GM23248 (cell line): ENCODE results near the gene TMEM181. TPM values are rescaled to one million over a fixed set of nuclear protein-coding genes. Genes with fewer than 3 reads are reported as not detected.

Source experiments
- DNase-seq: peaks from one replicate; pipeline ENCODE4 v3.0.0-alpha.2; 2015
- H2AFZ ChIP-seq: fragments of 200-600 bp; sonication (generic); 2 replicates; pipeline ENCODE4 v1.6.1; 2016; ENCODE audit warnings: antibody characterized with exemption
- H3F3A ChIP-seq: fragments of 200-600 bp; sonication (generic); 2 replicates; pipeline ENCODE4 v1.6.1; 2016; ENCODE audit warnings: mild to moderate bottlenecking, antibody characterized with exemption, mixed run types; ENCODE audit not compliant: insufficient read depth
- H3K27ac ChIP-seq: fragments of 200-600 bp; sonication (generic); 2 replicates; pipeline ENCODE4 v1.5.1; 2016; ENCODE audit warnings: mild to moderate bottlenecking
- H3K27me3 ChIP-seq: fragments of 200-600 bp; sonication (generic); replicated peaks from 2 replicates; pipeline ENCODE4 v1.6.1; 2016; ENCODE audit warnings: mild to moderate bottlenecking; ENCODE audit not compliant: insufficient read depth
- H3K36me3 ChIP-seq: fragments of 200-600 bp; sonication (generic); 2 replicates; pipeline ENCODE4 v1.6.1; 2016; ENCODE audit warnings: low read depth, mild to moderate bottlenecking
- H3K4me1 ChIP-seq: fragments of 200-600 bp; sonication (generic); 2 replicates; pipeline ENCODE4 v1.6.1; 2016; ENCODE audit warnings: mild to moderate bottlenecking; ENCODE audit not compliant: insufficient read depth
- H3K4me2 ChIP-seq: fragments of 200-600 bp; sonication (generic); one replicate; pipeline ENCODE4 v1.6.1; 2016; ENCODE audit warnings: mild to moderate bottlenecking; ENCODE audit not compliant: unreplicated experiment
- H3K4me3 ChIP-seq: fragments of 200-600 bp; sonication (generic); 2 replicates; pipeline ENCODE4 v1.5.1; 2016; ENCODE audit warnings: mild to moderate bottlenecking
- H3K79me2 ChIP-seq: fragments of 200-600 bp; sonication (generic); 2 replicates; pipeline ENCODE4 v1.6.1; 2016; ENCODE audit warnings: mild to moderate bottlenecking; ENCODE audit not compliant: insufficient read depth
- H3K9ac ChIP-seq: fragments of 200-600 bp; sonication (generic); 2 replicates; pipeline ENCODE4 v1.6.1; 2016; ENCODE audit warnings: mild to moderate bottlenecking
- H3K9me2 ChIP-seq: fragments of 200-600 bp; sonication (generic); 2 replicates; pipeline ENCODE4 v1.6.1; 2016; ENCODE audit warnings: mixed run types, mild to moderate bottlenecking, moderate library complexity; ENCODE audit not compliant: insufficient read depth
- H3K9me3 ChIP-seq: fragments of 200-600 bp; sonication (generic); one replicate; pipeline ENCODE4 v1.6.1; 2017; ENCODE audit warnings: low read depth
- H4K20me1 ChIP-seq: fragments of 200-600 bp; sonication (generic); 2 replicates; pipeline ENCODE4 v1.6.0; 2016; ENCODE audit not compliant: insufficient read depth
- EZH2 ChIP-seq: fragments of 200-600 bp; sonication (generic); IDR thresholded peaks from 2 replicates; pipeline ENCODE4 v1.6.1; 2018; ENCODE audit warnings: antibody characterized with exemption, mild to moderate bottlenecking; ENCODE audit not compliant: insufficient read depth, poor library complexity, severe bottlenecking
- EZH2phosphoT487 ChIP-seq: fragments of 200-600 bp; sonication (generic); IDR thresholded peaks from 2 replicates; pipeline ENCODE4 v1.6.1; 2018; ENCODE audit warnings: antibody characterized with exemption, moderate library complexity, mild to moderate bottlenecking, low read depth; ENCODE audit not compliant: insufficient read depth
- WGBS, 2 experiments: methylation state at CpG; one replicate each; pipeline ENCODE4 v1.1.6; 2015 to 2017; ENCODE audit warnings: low lambda C conversion rate in 2 of 2, low coverage in 1 of 2; ENCODE audit errors: missing lambda C conversion rate in 2 of 2; 5-methylcytosine and 5-hydroxymethylcytosine counted together
- in situ Hi-C: fragments of 300-500 bp; cut with MboI; formaldehyde crosslinking; loops from 2 replicates; pipeline ENCODE4 v1.15.0; 2020
- polyA plus RNA-seq: library from polyadenylated mRNA; unstranded; fragments of >200 nt; fragmentation: Nextera tagmentation; extraction: Ambion mirVana; gene quantifications from 2 replicates; pipeline ENCODE4 v1.2.1, GENCODE V29; 2016
- total RNA-seq: library from RNA; depleted of rRNA; stranded (reverse); fragments of >200 nt; shearing (Covaris generic); gene quantifications from 2 replicates; pipeline ENCODE4 v1.2.3, GENCODE V29; 2014

The TMEM181 gene
- total and polyA plus RNA-seq, 2 experiments from 2014 or later = 30.7 to 52.6 TPM

DNA sequence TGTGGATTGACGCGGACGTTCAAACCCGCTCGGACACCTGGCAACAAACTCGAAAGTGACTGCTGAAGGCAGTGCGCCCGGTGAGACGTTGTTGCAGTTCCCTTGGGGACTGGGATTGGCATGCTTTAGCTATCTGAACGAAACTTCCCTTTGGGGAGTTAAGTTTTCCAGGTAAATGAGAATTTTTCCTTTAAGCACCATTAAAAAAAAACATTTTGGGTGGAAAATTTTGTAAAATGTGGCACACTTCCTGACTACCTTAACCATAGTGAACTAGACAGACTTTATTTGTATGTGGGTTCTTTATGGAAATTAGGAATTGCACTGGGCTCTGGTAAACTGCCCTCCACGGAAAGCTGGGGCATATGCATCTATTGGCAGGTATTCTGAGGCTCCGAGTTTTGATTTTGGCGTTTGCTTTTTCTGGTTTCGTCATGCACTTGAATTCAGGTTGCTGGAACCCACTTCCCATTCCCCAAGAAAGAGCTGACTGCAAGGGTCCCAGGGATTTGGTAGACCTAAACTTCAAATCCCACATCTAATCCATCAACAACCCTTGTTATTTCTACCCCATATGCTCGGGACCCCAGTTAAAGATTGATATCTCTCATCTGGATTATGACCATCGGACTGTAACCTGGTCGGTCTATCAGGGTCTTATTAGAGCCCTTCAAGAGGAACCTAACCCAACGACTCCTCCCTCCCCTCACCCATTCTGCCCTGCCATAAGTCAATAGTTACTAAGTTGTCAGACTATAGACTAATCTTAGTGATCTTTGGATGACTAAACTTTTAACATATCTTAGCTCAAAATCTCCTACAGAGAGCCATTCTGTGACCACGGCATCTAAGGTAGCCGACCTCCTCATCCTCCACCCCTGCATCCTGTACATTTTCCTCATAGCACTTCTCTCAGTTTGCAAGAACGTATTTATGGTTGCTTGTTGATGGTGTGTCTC lies 85.5 kb downstream of the TMEM181 start:
- Histone ChIP-seq H3F3A (peaks cover 49% of the 10 kb centered on the region), H3K27me3 (no peaks in the 10 kb centered on the region), H3K27ac (peak overlapping the region; percentile 95), H3K4me1 (peaks cover 52% of the 10 kb centered on the region), H3K79me2 (peaks cover 38% of the 10 kb centered on the region), H3K36me3 (peaks cover 4% of the 10 kb centered on the region; the same call in 1 of the 2 replicates), H3K4me3 (peak overlapping the region; percentile 84), H4K20me1 (peaks cover 4% of the 10 kb centered on the region; the same call in 1 of the 2 replicates), H3K9me3 (no peaks in the 10 kb centered on the region), H3K9me2 (no peaks in the 10 kb centered on the region), H3K4me2 (peak overlapping the region; percentile 93), H2AFZ (peak overlapping the region; percentile 71), H3K9ac (peak overlapping the region; percentile 99)
- in situ Hi-C loops = no loop called here
- DNase-seq = no peak
- 26 to 27% methylated on average over 21 of the region's 21 CpGs for WGBS, 2 experiments
- TF ChIP-seq EZH2phosphoT487 (no peak), EZH2 (no peak)

DNA sequence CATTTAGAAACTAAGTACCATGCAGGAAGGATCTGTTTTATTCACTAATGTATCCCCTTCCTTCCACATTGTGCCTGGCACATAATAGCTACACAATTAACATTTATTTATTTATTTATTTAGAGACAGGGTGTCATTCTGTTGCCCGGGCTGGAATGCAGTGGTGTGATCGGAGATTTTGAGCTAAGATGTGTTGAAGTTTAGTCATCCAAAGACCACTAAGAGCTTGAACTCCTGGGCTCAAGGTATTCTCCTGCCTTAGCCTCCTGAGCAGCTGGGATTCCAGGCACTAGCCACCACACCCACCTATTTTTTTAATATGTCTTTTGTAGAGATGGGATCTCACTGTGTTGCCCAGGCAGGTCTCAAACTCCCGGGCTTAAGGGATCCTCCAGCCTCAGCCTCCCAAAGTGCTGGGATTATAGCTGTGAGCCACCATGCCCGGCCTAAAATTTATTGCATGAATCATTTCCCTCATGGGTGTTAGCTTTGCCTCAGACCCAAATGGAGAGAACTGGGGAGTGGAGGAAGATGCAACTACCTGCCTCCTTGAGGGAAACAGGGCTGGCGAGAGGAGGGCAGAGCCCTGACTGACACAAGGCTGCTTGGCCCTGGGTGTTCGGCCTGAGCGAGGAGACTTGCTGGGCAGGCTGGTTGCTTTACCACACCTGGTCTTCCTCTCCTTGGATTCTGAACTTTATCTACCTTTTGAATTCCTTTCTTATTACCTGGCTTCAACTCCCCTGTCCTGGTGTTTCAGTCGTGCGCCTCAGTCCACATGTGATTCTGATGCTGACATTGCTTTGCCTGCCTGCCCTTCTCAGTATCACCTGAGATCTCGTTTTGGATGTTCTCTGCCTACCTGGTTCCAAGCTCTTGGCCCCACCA lies 86.4 kb downstream of the TMEM181 start:
- H3K4me2 ChIP-seq = no peak overlapping the region

GRCh38 chr6:158647501-158647900 lies 87.6 kb downstream of the TMEM181 start:
- Histone ChIP-seq H3K9me2 (no peaks in the 10 kb centered on the region), H3K79me2 (peaks cover 18% of the 10 kb centered on the region), H3K27me3 (no peaks in the 10 kb centered on the region), H3F3A (peaks cover 44% of the 10 kb centered on the region), H3K4me3 (no peak overlapping the region), H2AFZ (no peak overlapping the region), H3K27ac (peak overlapping the region; percentile 6; the same call in 1 of the 2 replicates), H3K4me2 (no peak overlapping the region), H4K20me1 (no peaks in the 10 kb centered on the region), H3K36me3 (no peaks in the 10 kb centered on the region), H3K9ac (no peak overlapping the region), H3K9me3 (no peaks in the 10 kb centered on the region), H3K4me1 (peaks cover 39% of the 10 kb centered on the region)
- TF ChIP-seq EZH2 (no peak), EZH2phosphoT487 (no peak)
- in situ Hi-C loops = no loop called here
- no peak for DNase-seq
- WGBS, 2 experiments = 78 to 79% methylated on average over 4 of the region's 4 CpGs

More for the DNA sequence above, 86.4 kb downstream of the TMEM181 start:
- H3K9ac ChIP-seq = no peak overlapping the region
- H3K9me2 ChIP-seq = no peaks in the 10 kb centered on the region
- WGBS, 2 experiments = 89 to 92% methylated on average over 10 of the region's 10 CpGs
- H3K79me2 ChIP-seq = peaks cover 28% of the 10 kb centered on the region
- no peaks in the 10 kb centered on the region for H3K9me3 ChIP-seq
- H3K27me3 ChIP-seq = no peaks in the 10 kb centered on the region
- H4K20me1 ChIP-seq = peaks cover 4% of the 10 kb centered on the region; the same call in 1 of the 2 replicates
- H3K4me1 ChIP-seq = peaks cover 51% of the 10 kb centered on the region
- H3K4me3 ChIP-seq = no peak overlapping the region
- DNase-seq = no peak
- in situ Hi-C loops = no loop called here
- H3F3A ChIP-seq = peaks cover 51% of the 10 kb centered on the region
- no peak overlapping the region for H2AFZ ChIP-seq
- 0 out of 2 replicates have a peak, but pooled peaks cover under 1% of the 10 kb centered on the region for H3K36me3 ChIP-seq
- H3K27ac ChIP-seq = peak overlapping the region; percentile 95; the same call in 1 of the 2 replicates
- TF ChIP-seq EZH2 (no peak), EZH2phosphoT487 (no peak)

- in situ Hi-C loops = no loop called here
- Histone ChIP-seq H3F3A (peaks cover 32% of the 10 kb centered on the region), H3K36me3 (no peaks in the 10 kb centered on the region), H3K9me3 (no peaks in the 10 kb centered on the region), H2AFZ (no peak overlapping the region), H3K27ac (peak overlapping the region; percentile 97), H3K27me3 (no peaks in the 10 kb centered on the region), H3K4me3 (peak overlapping the region; percentile 43; the same call in 1 of the 2 replicates), H3K4me1 (peaks cover 29% of the 10 kb centered on the region), H3K4me2 (peak overlapping the region; percentile 63), H4K20me1 (no peaks in the 10 kb centered on the region), H3K9ac (peak overlapping the region; percentile 73), H3K9me2 (no peaks in the 10 kb centered on the region), H3K79me2 (peaks cover 6% of the 10 kb centered on the region)
- DNase-seq = peak; percentile 98
- TF ChIP-seq EZH2 (no peak), EZH2phosphoT487 (no peak)
- WGBS, 2 experiments = 37 to 41% methylated on average over 5 of the region's 5 CpGs
Observed at GRCh38 chr6:158648682-158649131, 88.8 kb downstream of the TMEM181 start.
